ENCODE results near the gene STX2. TPM values are rescaled to one million over a fixed set of nuclear protein-coding genes. Genes with fewer than 3 reads are reported as not detected.

The STX2 gene
- total and polyA plus RNA-seq, 2 experiments from 2014 or later, result 16.4 to 35.4 TPM

- no peaks in the 10 kb centered on the region for H3K79me2 ChIP-seq (replicated peaks; ENCODE audit: insufficient read depth)
- H3K4me2 ChIP-seq, result no peak overlapping the region
- no peaks in the 10 kb centered on the region for H3K27me3 ChIP-seq (ENCODE audit: insufficient read depth)
- no peaks in the 10 kb centered on the region for H3F3A ChIP-seq (replicated peaks; ENCODE audit: low read depth)
- no peak for TF ChIP-seq STAT1 (IDR thresholded peaks at IDR 0.05; ENCODE audit: unreplicated experiment)
- TF ChIP-seq CREB1 (CRISPR knock-in tag; IDR thresholded peaks at IDR 0.05; ENCODE audit: low read depth), result no peak
- no peak for TF ChIP-seq JUNB (IDR thresholded peaks at IDR 0.05; ENCODE audit: unreplicated experiment)
- no peak for TF ChIP-seq EZH2phosphoT487 (IDR thresholded peaks at IDR 0.05; ENCODE audit: unreplicated experiment)
- no peak for TF ChIP-seq EZH2 (IDR thresholded peaks at IDR 0.05; ENCODE audit: low read depth, unreplicated experiment)
- no peak for TF ChIP-seq ETS1 (IDR thresholded peaks at IDR 0.05)
- no peak for TF ChIP-seq CTCF (conservative IDR thresholded peaks at IDR 0.05; ENCODE audit: low read depth in 2 of 2)
- TF ChIP-seq ZNF331 (CRISPR knock-in tag; IDR thresholded peaks at IDR 0.05; ENCODE audit: low read depth), result no peak
- TF ChIP-seq ZNF114 (CRISPR knock-in tag; IDR thresholded peaks at IDR 0.05), result no peak
- no peak for TF ChIP-seq REST (IDR thresholded peaks at IDR 0.05; ENCODE audit: unreplicated experiment)
- TF ChIP-seq NANOG (IDR thresholded peaks at IDR 0.05; ENCODE audit: borderline replicate concordance), result no peak
- no peak for TF ChIP-seq POLR2AphosphoS5 (IDR thresholded peaks at IDR 0.05; ENCODE audit: low read depth)
- no peak overlapping the region for H3K4me3 ChIP-seq
- Mint-ChIP-seq H3K4me1 (no peaks in the 10 kb centered on the region), H3K36me3 (ENCODE audit: low read depth) (no peaks in the 10 kb centered on the region; the same call in 1 of the 3 replicates), H3K27me3 (ENCODE audit: insufficient read depth, low read depth, poor library complexity) (peaks cover 3% of the 10 kb centered on the region), H3K4me3 (no peak overlapping the region), H3K9me3 (peaks cover 77% of the 10 kb centered on the region), H3K27ac (no peak overlapping the region)
- H3K27ac ChIP-seq (ENCODE audit: low read depth), result no peak overlapping the region
- ATAC-seq, result no peak
- DNase-seq (ENCODE audit: low spot score), result no peak
- no peaks in the 10 kb centered on the region for H3K9me2 ChIP-seq (ENCODE audit: insufficient read depth)
- no peak overlapping the region for H2AFZ ChIP-seq
- H3K36me3 ChIP-seq (ENCODE audit: insufficient read depth), result no peaks in the 10 kb centered on the region; the same call in 1 of the 2 replicates
- no peaks in the 10 kb centered on the region for H4K20me1 ChIP-seq (replicated peaks; ENCODE audit: insufficient read depth)
- no peaks in the 10 kb centered on the region for H3K4me1 ChIP-seq (ENCODE audit: insufficient read depth)
Observed at GRCh38 chr12:130743606-130744005, 95.4 kb downstream of the STX2 start.

All from GM23338 (cell line).